Loucy (cell line): ENCODE measurements around the gene KCND2.

Source experiments
- EZH2phosphoT487 ChIP-seq: fragments of 200-600 bp; IDR thresholded peaks from 2 replicates; pipeline ENCODE4 v1.6.1; 2018; ENCODE audit warnings: antibody characterized with exemption, mild to moderate bottlenecking, moderate library complexity, borderline replicate concordance
- TF ChIP-seq, protein P1 (sequence below): fragments of 200-600 bp; sonication (generic); conservative IDR thresholded peaks from 2 replicates; pipeline ENCODE4 v1.5.1; 2014; ENCODE audit warnings: mild to moderate bottlenecking, antibody characterized with exemption, low read length

DNA sequence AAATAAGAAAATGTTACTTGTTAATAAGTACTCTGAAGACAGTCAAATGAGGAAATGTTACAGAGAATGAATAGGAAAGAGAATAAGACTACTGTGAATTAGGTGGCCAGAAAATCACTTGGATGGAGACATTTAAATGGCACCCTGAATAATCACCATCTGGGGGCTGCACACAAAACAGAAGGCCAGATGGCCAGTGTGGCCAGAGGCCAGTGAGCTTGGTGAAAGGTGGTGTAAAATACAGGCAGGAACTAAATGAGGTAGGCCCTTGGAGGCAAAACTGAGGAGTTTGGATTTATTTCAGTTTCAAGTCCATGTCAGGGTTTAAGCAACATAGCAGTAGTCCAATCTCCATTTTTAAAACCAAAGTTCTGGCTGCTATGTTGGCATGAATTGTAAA, 458.3 kb downstream of the KCND2 start:
- TF ChIP-seq, protein P1, sequence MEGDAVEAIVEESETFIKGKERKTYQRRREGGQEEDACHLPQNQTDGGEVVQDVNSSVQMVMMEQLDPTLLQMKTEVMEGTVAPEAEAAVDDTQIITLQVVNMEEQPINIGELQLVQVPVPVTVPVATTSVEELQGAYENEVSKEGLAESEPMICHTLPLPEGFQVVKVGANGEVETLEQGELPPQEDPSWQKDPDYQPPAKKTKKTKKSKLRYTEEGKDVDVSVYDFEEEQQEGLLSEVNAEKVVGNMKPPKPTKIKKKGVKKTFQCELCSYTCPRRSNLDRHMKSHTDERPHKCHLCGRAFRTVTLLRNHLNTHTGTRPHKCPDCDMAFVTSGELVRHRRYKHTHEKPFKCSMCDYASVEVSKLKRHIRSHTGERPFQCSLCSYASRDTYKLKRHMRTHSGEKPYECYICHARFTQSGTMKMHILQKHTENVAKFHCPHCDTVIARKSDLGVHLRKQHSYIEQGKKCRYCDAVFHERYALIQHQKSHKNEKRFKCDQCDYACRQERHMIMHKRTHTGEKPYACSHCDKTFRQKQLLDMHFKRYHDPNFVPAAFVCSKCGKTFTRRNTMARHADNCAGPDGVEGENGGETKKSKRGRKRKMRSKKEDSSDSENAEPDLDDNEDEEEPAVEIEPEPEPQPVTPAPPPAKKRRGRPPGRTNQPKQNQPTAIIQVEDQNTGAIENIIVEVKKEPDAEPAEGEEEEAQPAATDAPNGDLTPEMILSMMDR = no peak
- no peak for TF ChIP-seq EZH2phosphoT487
